ENCODE results near the gene ZHX3. TPM values are rescaled to one million over a fixed set of nuclear protein-coding genes. Genes with fewer than 3 reads are reported as not detected.

The ZHX3 gene
- total and polyA plus RNA-seq, 9 of the 15 experiments (the other 6 are each of a cell fraction or from before 2014, with no cell fraction given), result 0.80 to 14.6 (median 4.9) TPM

DNA sequence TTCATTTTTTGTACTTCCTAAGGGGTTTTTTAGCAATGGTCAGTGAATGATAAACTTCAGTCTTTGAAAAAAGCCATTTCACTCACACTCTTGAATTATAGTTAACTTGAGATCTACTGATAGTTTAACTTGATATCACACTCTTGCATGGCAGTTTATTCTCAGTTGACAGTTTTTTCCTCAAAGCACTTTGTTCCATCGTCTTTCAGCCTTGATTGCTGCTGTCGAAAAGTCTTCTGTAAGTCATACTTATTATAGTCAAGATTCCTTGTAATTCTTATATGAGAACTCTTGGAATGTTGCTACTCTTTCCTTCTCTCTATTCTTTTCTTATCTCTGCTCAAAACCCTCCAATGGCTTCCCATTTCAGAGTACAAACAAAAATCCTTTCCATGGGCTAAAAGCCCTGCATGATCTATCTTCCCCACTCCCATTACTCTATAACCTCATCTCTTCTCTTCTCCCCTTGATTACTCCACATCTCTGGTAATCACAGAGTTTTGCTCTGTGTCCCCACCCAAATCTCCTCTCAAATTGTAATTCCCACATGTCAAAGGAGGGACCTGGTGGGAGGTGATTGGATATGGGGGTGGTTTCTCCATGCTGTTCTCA lies 31.2 kb downstream of the ZHX3 start:
- ATAC-seq, result no peak
- ChIA-PET POLR2A (no interaction called here), CTCF (ENCODE audit: low intra/inter-chr PET ratio) (no interaction called here)
- Histone ChIP-seq H3K27ac (ENCODE audit: extremely low read depth, low read depth, low read length) (no peak overlapping the region), H3K4me2 (ENCODE audit: insufficient read depth, low read length) (no peak overlapping the region), H3K9me1 (ENCODE audit: control insufficient read depth, insufficient read depth, low read length) (no peaks in the 10 kb centered on the region), H3K9ac (ENCODE audit: insufficient read depth in 1 of 2, low read depth in 2 of 2, low read length in 2 of 2) (no peak overlapping the region), H3K27me3 (ENCODE audit: control insufficient read depth in 2 of 2, insufficient read depth in 2 of 2, low read length in 2 of 2) (no peaks in the 10 kb centered on the region), H3K4me3 (no peak overlapping the region), H3K4me1 (replicated peaks in 1 of 2; ENCODE audit: control insufficient read depth in 2 of 2, insufficient read depth in 2 of 2, low read length in 2 of 2) (no peaks in the 10 kb centered on the region), H3K79me2 (ENCODE audit: control insufficient read depth, insufficient read depth, low read length) (no peaks in the 10 kb centered on the region), H3K36me3 (ENCODE audit: control insufficient read depth, insufficient read depth, low read length) (no peaks in the 10 kb centered on the region), H2AFZ (ENCODE audit: low read depth, low read length) (no peak overlapping the region), H4K20me1 (replicated peaks; ENCODE audit: control insufficient read depth, insufficient read depth, low read length) (no peaks in the 10 kb centered on the region), H3K9me3 (replicated peaks; ENCODE audit: control insufficient read depth, insufficient read depth, low read depth, low read length) (no peaks in the 10 kb centered on the region; the same call in 1 of the 2 replicates)
- no peak for DNase-seq (ENCODE audit: extremely low read depth in 1 of 4, low spot score in 3 of 4)
- TF ChIP-seq, protein P1, sequence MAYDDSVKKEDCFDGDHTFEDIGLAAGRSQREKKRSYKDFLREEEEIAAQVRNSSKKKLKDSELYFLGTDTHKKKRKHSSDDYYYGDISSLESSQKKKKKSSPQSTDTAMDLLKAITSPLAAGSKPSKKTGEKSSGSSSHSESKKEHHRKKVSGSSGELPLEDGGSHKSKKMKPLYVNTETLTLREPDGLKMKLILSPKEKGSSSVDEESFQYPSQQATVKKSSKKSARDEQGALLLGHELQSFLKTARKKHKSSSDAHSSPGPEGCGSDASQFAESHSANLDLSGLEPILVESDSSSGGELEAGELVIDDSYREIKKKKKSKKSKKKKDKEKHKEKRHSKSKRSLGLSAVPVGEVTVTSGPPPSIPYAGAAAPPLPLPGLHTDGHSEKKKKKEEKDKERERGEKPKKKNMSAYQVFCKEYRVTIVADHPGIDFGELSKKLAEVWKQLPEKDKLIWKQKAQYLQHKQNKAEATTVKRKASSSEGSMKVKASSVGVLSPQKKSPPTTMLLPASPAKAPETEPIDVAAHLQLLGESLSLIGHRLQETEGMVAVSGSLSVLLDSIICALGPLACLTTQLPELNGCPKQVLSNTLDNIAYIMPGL (CRISPR knock-in tag; IDR thresholded peaks at IDR 0.05), result no peak
- peak in 1 of 2 experiments; percentile 47; a peak in 2 of 4 replicates for TF ChIP-seq TRIM24 (IDR thresholded peaks at IDR 0.05)
- no peak for TF ChIP-seq ZBTB8A (IDR thresholded peaks at IDR 0.05; ENCODE audit: partially characterized antibody)
- TF ChIP-seq PHB (CRISPR knock-in tag; IDR thresholded peaks at IDR 0.05), result no peak
- TF ChIP-seq CBX3 (IDR thresholded peaks at IDR 0.05; ENCODE audit: borderline replicate concordance in 1 of 2, low read length in 2 of 2), result peak in 1 of 2 experiments; percentile 94; a peak in 2 of 3 replicates
- TF ChIP-seq CBX5 (IDR thresholded peaks at IDR 0.05; ENCODE audit: borderline replicate concordance, low read depth), result peak; percentile 79; the same call in 1 of the 2 replicates
- no peak for TF ChIP-seq BMI1 (IDR thresholded peaks at IDR 0.05; ENCODE audit: low read length)
- TF ChIP-seq NEUROD1 (IDR thresholded peaks at IDR 0.05; ENCODE audit: borderline replicate concordance, low read depth, low read length, partially characterized antibody), result no peak
- no peak for TF ChIP-seq HNRNPLL (IDR thresholded peaks at IDR 0.05; ENCODE audit: low read depth, low read length, poor library complexity, severe bottlenecking)
- peak; percentile 92 for TF ChIP-seq TRIM28 (IDR thresholded peaks at IDR 0.05)
- TF ChIP-seq CHAMP1 (IDR thresholded peaks at IDR 0.05), result 0 out of 2 replicates have a peak, but pooled peaks have one; percentile 27
- TF ChIP-seq ARID1B (IDR thresholded peaks at IDR 0.05), result no peak
- no peak for TF ChIP-seq ZNF79 (CRISPR knock-in tag; IDR thresholded peaks at IDR 0.05; ENCODE audit: low read depth)
- peak; percentile 50 for TF ChIP-seq ZNF280A (IDR thresholded peaks at IDR 0.05; ENCODE audit: low read depth, partially characterized antibody)
- in situ Hi-C loops (cut with MboI), result no loop called here
- FAIRE-seq, result no peak
- intact Hi-C loops (cut with micrococcal nuclease), result no loop called here
- 62% methylated on average over 2 of the region's 2 CpGs for WGBS (ENCODE audit: insufficient coverage, low coverage, missing lambda C conversion rate)
- no TSS peak for BruUV-seq (replicated peaks)
